Measurements from ENCODE around the gene THG1L. TPM values are rescaled to one million over a fixed set of nuclear protein-coding genes. Genes with fewer than 3 reads are reported as not detected.
"Not testable (repeated sequence)": the region's sequence is repeated elsewhere in the genome, so short reads cannot be mapped to it uniquely, and the experiment has no call there.

THG1L gene
- total and polyA plus RNA-seq, 4 donors = 7.3 to 13.5 (median 9.0) TPM

- DNase-seq (no peak), ATAC-seq (ENCODE audit: low FRiP score) (peak; percentile 89)
- Histone ChIP-seq H3K9me3 (ENCODE audit: control insufficient read depth, low read length) (no peaks in the 10 kb centered on the region), H3K4me1 (ENCODE audit: control insufficient read depth in 1 of 2, insufficient read depth in 2 of 2, low read length in 2 of 2) (no peaks in the 10 kb centered on the region), H3K27ac (ENCODE audit: low read depth in 1 of 2, low read length in 2 of 2) (no peak overlapping the region), H3K4me3 (ENCODE audit: low read length in 2 of 2) (no peak overlapping the region), H3K36me3 (ENCODE audit: control insufficient read depth in 1 of 2, insufficient read depth in 2 of 2, low read length in 1 of 2) (no peaks in the 10 kb centered on the region), H3K27me3 (ENCODE audit: control insufficient read depth in 1 of 2, insufficient read depth in 2 of 2, low read length in 1 of 2) (no peaks in the 10 kb centered on the region)
- WGBS, 2 donors = 0 to 2% methylated on average over 4 of the region's 4 CpGs
- intact Hi-C loops (cut with DNase I) = loop anchor here (5.0 to 10.0 kb wide), 4 partner anchors 204 to 394 kb away; no protein-coding TSS in a partner anchor
Observed at GRCh38 chr5:157718519-157718918, 12.7 kb upstream of the THG1L start.

GRCh38 chr5:157719245-157719644, 12.0 kb upstream of the THG1L start:
- no peak overlapping the region for H3K27ac ChIP-seq (ENCODE audit: low read depth in 1 of 2, low read length in 2 of 2)
- no peaks in the 10 kb centered on the region for H3K4me1 ChIP-seq (ENCODE audit: control insufficient read depth in 1 of 2, insufficient read depth in 2 of 2, low read length in 2 of 2)
- no peaks in the 10 kb centered on the region for H3K9me3 ChIP-seq (ENCODE audit: control insufficient read depth, low read length)
- no peaks in the 10 kb centered on the region for H3K27me3 ChIP-seq (ENCODE audit: control insufficient read depth in 1 of 2, insufficient read depth in 2 of 2, low read length in 1 of 2)
- DNase-seq (no peak), ATAC-seq (ENCODE audit: low FRiP score) (no peak)
- intact Hi-C loops (cut with DNase I) = loop anchor here (5.0 to 10.0 kb wide), 4 partner anchors 204 to 394 kb away; no protein-coding TSS in a partner anchor
- no peaks in the 10 kb centered on the region for H3K36me3 ChIP-seq (ENCODE audit: control insufficient read depth in 1 of 2, insufficient read depth in 2 of 2, low read length in 1 of 2)
- no peak overlapping the region for H3K4me3 ChIP-seq (ENCODE audit: low read length in 2 of 2)
- 89 to 95% methylated on average over 2 of the region's 2 CpGs for WGBS, 2 donors

DNA sequence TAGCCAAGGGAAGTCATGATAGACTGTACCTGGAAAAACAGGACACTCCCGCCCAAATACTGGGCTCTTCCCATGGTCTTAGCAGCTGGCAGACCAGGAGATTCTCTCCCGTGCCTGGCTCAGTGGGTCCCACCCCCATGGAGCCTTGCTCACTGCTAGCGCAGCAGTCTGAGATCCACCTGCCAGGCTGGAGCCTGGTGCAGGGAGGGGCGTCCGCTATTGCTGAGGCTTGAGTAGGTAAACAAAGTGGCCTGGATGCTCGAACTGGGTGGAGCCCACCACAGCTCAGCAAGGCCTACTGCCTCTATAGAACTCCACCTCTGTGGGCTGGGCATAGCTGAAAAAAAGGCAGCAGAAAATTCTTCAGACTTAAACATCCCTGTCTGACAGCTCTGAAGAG, 10.1 kb upstream of the THG1L start:
- H3K4me1 ChIP-seq (ENCODE audit: control insufficient read depth in 1 of 2, insufficient read depth in 2 of 2, low read length in 2 of 2) = no peaks in the 10 kb centered on the region
- H3K36me3 ChIP-seq (ENCODE audit: control insufficient read depth in 1 of 2, insufficient read depth in 2 of 2, low read length in 1 of 2) = no peaks in the 10 kb centered on the region
- no peak overlapping the region for H3K27ac ChIP-seq (ENCODE audit: low read depth in 1 of 2, low read length in 2 of 2)
- WGBS, 2 donors = 83 to 88% methylated on average over 6 of the region's 6 CpGs
- ATAC-seq (ENCODE audit: low FRiP score) = no peak
- intact Hi-C loops (cut with DNase I) = no loop called here
- DNase-seq = no peak
- H3K27me3 ChIP-seq (ENCODE audit: control insufficient read depth in 1 of 2, insufficient read depth in 2 of 2, low read length in 1 of 2) = no peaks in the 10 kb centered on the region
- H3K9me3 ChIP-seq (ENCODE audit: control insufficient read depth, low read length) = no peaks in the 10 kb centered on the region
- no peak overlapping the region for H3K4me3 ChIP-seq (ENCODE audit: low read length in 2 of 2)

DNA sequence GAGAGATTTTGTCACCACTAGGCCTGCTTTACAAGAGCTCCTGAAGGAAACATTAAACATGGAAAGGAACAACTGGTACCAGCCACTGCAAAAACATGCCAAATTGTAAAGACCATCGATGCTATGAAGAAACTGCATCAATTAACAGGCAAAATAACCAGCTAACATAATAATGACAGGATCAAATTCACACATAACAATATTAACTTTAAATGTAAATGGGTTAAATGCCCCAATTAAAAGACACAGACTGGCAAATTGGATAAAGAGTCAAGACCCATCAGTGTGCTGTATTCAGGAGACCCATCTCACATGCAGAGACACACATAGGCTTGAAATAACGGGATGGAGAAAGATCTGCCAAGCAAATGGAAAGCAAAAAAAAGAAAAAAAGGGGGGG, 8.3 kb upstream of the THG1L start:
- H3K36me3 ChIP-seq (ENCODE audit: control insufficient read depth in 1 of 2, insufficient read depth in 2 of 2, low read length in 1 of 2); ATAC-seq (ENCODE audit: low FRiP score); H3K27ac ChIP-seq (ENCODE audit: low read depth in 1 of 2, low read length in 2 of 2); H3K4me1 ChIP-seq (ENCODE audit: control insufficient read depth in 1 of 2, insufficient read depth in 2 of 2, low read length in 2 of 2); DNase-seq; H3K9me3 ChIP-seq (ENCODE audit: control insufficient read depth, low read length); H3K4me3 ChIP-seq (ENCODE audit: low read length in 2 of 2); intact Hi-C loops (cut with DNase I); H3K27me3 ChIP-seq (ENCODE audit: control insufficient read depth in 1 of 2, insufficient read depth in 2 of 2, low read length in 1 of 2): not testable (repeated sequence)
- WGBS, 2 donors = 84 to 87% methylated on average over 2 of the region's 2 CpGs

DNA sequence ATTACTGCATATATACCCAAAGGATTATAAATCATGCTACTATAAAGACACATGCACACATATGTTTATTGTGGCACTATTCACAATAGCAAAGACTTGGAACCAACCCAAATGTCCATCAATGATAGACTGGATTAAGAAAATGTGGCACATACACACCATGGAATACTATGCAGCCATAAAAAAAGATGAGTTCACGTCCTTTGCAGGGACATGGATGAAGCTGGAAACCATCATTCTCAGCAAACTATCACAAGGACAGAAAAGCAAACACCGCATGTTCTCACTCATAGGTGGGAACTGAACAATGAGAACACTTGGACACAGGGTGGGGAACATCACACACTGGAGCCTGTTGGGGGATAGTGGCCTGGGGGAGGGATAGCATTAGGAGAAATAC, 4.6 kb upstream of the THG1L start:
- H3K4me3 ChIP-seq (ENCODE audit: low read length in 2 of 2); ATAC-seq (ENCODE audit: low FRiP score); H3K4me1 ChIP-seq (ENCODE audit: control insufficient read depth in 1 of 2, insufficient read depth in 2 of 2, low read length in 2 of 2); H3K27me3 ChIP-seq (ENCODE audit: control insufficient read depth in 1 of 2, insufficient read depth in 2 of 2, low read length in 1 of 2); DNase-seq; H3K9me3 ChIP-seq (ENCODE audit: control insufficient read depth, low read length); H3K36me3 ChIP-seq (ENCODE audit: control insufficient read depth in 1 of 2, insufficient read depth in 2 of 2, low read length in 1 of 2); H3K27ac ChIP-seq (ENCODE audit: low read depth in 1 of 2, low read length in 2 of 2); intact Hi-C loops (cut with DNase I): not testable (repeated sequence)
- 94 to 95% methylated on average over 2 of the region's 2 CpGs for WGBS, 2 donors

DNA sequence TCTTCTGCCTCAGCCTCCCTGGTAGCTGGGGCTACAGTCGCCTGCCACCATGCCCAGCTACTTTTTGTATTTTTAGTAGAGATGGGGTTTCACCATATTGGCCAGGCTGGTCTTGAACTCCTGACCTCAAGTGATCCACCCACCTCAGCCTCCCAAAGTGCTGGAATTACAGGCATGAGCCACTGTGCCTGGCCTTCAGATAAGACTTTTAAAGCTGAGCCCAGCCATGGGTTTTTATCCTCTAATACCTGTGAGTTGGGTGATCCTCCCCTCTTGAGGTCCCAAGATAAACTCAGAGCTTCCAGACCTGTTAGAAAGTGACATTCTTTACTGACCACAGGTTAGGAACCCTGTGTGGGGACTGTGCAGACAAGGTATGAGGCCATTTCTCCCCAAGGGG, 3.4 kb upstream of the THG1L start:
- 91 to 100% methylated on average over 1 of the region's 1 CpG for WGBS, 2 donors
- H3K27ac ChIP-seq (ENCODE audit: low read depth in 1 of 2, low read length in 2 of 2); H3K4me3 ChIP-seq (ENCODE audit: low read length in 2 of 2); H3K4me1 ChIP-seq (ENCODE audit: control insufficient read depth in 1 of 2, insufficient read depth in 2 of 2, low read length in 2 of 2); DNase-seq; intact Hi-C loops (cut with DNase I); ATAC-seq (ENCODE audit: low FRiP score); H3K36me3 ChIP-seq (ENCODE audit: control insufficient read depth in 1 of 2, insufficient read depth in 2 of 2, low read length in 1 of 2); H3K9me3 ChIP-seq (ENCODE audit: control insufficient read depth, low read length); H3K27me3 ChIP-seq (ENCODE audit: control insufficient read depth in 1 of 2, insufficient read depth in 2 of 2, low read length in 1 of 2): not testable (repeated sequence)

- intact Hi-C loops (cut with DNase I) = no loop called here
- H3K4me1 ChIP-seq (ENCODE audit: control insufficient read depth in 1 of 2, insufficient read depth in 2 of 2, low read length in 2 of 2) = no peaks in the 10 kb centered on the region
Observed at GRCh38 chr5:157729858-157730257, 1.4 kb upstream of the THG1L start.

GRCh38 chr5:157730900-157731271, 334 bp upstream of the THG1L start:
- H3K27me3 ChIP-seq (ENCODE audit: control insufficient read depth in 1 of 2, insufficient read depth in 2 of 2, low read length in 1 of 2) = no peaks in the 10 kb centered on the region
- ATAC-seq (ENCODE audit: low FRiP score) = no peak
- DNase-seq = no peak
- H3K4me1 ChIP-seq (ENCODE audit: control insufficient read depth in 1 of 2, insufficient read depth in 2 of 2, low read length in 2 of 2) = no peaks in the 10 kb centered on the region
- no peaks in the 10 kb centered on the region for H3K9me3 ChIP-seq (ENCODE audit: control insufficient read depth, low read length)
- peaks cover 0 to 2% of the 10 kb centered on the region in 2 donors for H3K36me3 ChIP-seq (ENCODE audit: control insufficient read depth in 1 of 2, insufficient read depth in 2 of 2, low read length in 1 of 2)
- H3K27ac ChIP-seq (ENCODE audit: low read depth in 1 of 2, low read length in 2 of 2) = no peak overlapping the region
- 16 to 19% methylated on average over 5 of the region's 5 CpGs for WGBS, 2 donors
- intact Hi-C loops (cut with DNase I) = no loop called here
- H3K4me3 ChIP-seq (ENCODE audit: low read length in 2 of 2) = peak overlapping the region in 1 of 2 donors; percentile 3

More at GRCh38 chr5:157729858-157730257, 1.4 kb upstream of the THG1L start:
- no peak overlapping the region for H3K27ac ChIP-seq (ENCODE audit: low read depth in 1 of 2, low read length in 2 of 2)
- no peaks in the 10 kb centered on the region for H3K36me3 ChIP-seq (ENCODE audit: control insufficient read depth in 1 of 2, insufficient read depth in 2 of 2, low read length in 1 of 2)
- H3K27me3 ChIP-seq (ENCODE audit: control insufficient read depth in 1 of 2, insufficient read depth in 2 of 2, low read length in 1 of 2) = no peaks in the 10 kb centered on the region
- DNase-seq (no peak), ATAC-seq (ENCODE audit: low FRiP score) (no peak)
- H3K9me3 ChIP-seq (ENCODE audit: control insufficient read depth, low read length) = no peaks in the 10 kb centered on the region
- no peak overlapping the region for H3K4me3 ChIP-seq (ENCODE audit: low read length in 2 of 2)

GRCh38 chr5:157732130-157732514, 902 bp downstream of the THG1L start:
- WGBS, 2 donors = 83 to 89% methylated on average over 5 of the region's 5 CpGs
- Histone ChIP-seq H3K9me3 (ENCODE audit: control insufficient read depth, low read length) (no peaks in the 10 kb centered on the region), H3K4me3 (ENCODE audit: low read length in 2 of 2) (no peak overlapping the region), H3K4me1 (ENCODE audit: control insufficient read depth in 1 of 2, insufficient read depth in 2 of 2, low read length in 2 of 2) (no peaks in the 10 kb centered on the region), H3K27ac (ENCODE audit: low read depth in 1 of 2, low read length in 2 of 2) (no peak overlapping the region), H3K27me3 (ENCODE audit: control insufficient read depth in 1 of 2, insufficient read depth in 2 of 2, low read length in 1 of 2) (no peaks in the 10 kb centered on the region), H3K36me3 (ENCODE audit: control insufficient read depth in 1 of 2, insufficient read depth in 2 of 2, low read length in 1 of 2) (peaks cover 0 to 2% of the 10 kb centered on the region in 2 donors)
- no peak for DNase-seq
- intact Hi-C loops (cut with DNase I) = no loop called here
- ATAC-seq (ENCODE audit: low FRiP score) = no peak
